ENCODE measurements around the gene SPINK9.

Gene SPINK9, protein sequence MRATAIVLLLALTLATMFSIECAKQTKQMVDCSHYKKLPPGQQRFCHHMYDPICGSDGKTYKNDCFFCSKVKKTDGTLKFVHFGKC

DNA sequence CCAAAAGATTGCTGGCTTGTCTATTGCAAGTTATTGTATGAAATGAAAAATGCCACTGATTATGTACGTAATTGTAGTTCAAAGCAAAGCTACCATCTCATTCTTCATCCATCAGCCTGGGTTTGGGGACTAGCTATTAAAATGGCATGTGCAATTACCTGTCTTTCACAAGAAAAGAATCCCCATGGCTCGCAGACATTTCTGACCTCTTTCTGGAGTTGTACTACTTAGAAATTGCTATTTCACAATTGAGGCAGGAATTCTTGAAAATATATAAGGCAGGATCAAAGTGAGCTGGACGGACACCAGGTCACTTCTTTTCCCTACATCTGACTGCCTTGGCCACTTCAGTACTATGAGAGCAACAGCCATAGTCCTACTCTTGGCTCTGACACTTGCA lies at the start of gene SPINK9:
SPINK9 (plus strand) TSS at position 301 of the 400 bp plus-strand sequence; CDS start at position 356, 55 bp downstream.
- no peak for DNase-seq

DNA sequence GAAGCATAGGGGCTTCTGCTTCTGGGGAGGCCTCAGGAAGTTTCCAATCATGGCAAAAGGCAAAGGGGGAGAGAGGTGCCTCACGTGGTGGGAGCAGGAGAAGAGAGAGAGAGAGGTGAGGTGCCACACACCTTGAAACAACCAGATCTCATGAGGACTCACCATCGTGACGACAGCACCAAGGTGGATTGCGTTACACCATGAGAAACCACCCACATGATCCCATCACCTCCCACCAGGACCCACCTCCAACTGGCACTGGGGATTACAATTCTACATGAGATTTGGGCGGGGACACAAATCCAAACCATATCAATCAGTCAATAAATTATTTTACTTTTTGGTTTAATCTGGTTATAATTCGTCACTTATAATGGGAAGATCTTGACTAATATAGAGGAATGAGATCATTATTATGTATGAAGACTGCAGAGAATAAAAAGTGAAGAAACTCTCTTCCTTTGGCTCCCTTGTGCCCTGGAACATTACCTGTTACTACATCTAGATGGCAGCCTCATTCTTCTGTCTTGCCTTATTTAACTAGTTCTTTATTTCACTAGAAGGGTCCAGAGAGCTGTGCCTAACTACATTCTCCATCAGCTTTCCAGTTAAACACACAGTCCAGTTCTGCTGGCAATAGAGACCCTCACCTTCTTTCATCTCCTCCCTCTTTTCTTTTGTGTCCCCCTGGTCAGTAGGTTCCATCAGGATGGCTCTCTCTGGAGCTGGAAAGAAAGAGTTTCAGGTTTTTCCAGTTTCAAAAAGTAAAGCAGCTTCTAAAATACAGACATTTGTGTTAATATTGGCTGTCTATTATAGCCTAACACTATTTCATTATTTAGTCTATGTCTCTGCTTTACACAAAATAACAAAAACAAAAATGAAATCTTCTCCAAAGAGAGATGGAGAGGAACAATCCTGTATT lies 44.8 kb upstream of the SPINK9 start:
- DNase-seq, result no peak

DNA sequence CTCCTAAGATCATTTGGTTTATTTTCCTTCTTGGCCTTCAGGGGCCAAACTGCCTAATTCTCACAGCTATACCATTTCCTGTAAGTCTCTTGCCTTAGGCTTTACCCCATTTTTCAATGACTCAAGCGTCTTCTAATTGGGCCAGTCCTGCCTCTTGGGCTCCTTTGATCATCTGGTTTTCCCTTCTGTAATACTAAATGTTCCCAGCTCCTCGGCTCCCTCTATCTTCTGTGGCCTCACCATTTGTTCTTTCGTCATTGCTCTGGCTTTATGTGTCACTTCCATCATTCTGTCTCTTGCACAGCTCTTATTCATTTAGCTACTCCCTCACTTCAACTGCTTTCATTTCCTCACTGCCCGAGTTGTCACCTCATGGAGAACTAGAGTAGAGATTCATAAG lies 37.6 kb upstream of the SPINK9 start:
- DNase-seq, result no peak

DNA sequence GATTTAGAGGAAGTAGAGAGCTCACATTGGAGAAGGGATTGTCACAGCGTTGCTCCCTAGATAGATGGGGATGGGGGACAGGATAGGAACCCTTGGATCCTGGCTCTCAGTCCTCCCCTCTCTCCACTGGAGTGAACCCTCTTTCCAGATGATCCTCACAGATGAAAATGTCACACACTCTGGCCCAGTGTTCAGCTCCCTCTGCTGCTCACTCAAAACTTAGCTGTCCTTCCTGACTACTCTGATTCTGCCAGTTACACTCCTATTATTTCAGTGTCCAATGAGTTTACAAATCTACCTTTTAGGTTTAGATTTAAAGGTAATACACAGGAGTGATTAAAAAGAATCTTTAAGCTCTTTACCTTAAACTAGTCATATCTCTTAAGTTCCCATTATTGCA lies 28.9 kb upstream of the SPINK9 start:
- no peak for DNase-seq

DNA sequence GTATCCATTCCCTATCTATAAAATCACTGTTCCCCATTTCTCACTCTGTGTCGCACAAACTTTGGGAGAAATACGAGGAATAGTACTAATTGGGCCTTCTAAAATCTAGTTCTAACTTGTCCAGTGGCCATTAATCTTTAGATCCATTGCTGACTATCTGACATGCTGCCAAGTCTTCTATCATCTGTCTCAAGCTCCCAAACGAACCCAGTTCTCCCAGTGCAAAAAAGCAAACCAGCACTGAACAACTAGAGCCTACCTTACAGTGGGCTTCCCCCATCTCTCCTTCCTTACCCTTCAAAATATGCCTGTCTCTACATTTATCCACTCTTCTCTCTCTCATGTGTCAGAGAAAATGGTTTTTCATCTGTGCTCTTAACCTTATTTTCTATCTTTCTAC lies 26.3 kb upstream of the SPINK9 start:
- no peak for DNase-seq

DNA sequence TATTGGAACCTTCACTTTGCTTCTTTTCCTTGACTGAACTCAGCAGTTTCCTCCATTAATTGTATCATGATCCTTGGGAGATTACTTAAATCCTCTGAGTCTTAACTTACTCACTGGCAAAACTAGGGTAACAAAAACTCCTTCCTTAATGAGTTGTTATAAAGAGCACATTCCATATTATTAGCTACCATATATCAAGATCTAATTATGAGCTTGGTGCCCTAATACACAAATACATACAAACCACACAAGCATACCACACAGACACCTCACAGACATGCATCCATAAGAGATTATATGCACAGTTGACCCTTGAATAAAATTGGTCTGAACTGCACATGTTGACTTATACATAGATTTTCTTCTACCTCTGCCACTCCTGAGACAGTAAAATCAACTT lies 25.6 kb upstream of the SPINK9 start:
- no peak for DNase-seq

DNA sequence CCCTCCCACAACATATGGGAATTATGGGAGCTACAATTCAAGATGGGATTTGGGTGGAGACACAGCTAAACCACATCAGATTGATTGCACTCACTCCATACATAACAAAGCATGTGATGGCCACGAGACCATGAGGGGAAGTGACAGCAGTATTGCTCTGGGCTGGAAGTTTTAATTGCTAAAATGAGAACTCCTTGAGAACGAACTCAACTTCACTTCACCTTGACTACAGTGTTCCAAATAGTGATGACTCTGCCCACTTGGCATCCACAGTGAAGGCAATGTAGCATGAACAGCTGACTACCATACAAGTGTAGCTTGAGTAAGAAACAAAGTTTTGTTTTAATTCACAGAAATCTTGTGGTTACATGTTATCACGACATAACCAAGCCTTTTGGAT lies 23.9 kb upstream of the SPINK9 start:
- no peak for DNase-seq

DNA sequence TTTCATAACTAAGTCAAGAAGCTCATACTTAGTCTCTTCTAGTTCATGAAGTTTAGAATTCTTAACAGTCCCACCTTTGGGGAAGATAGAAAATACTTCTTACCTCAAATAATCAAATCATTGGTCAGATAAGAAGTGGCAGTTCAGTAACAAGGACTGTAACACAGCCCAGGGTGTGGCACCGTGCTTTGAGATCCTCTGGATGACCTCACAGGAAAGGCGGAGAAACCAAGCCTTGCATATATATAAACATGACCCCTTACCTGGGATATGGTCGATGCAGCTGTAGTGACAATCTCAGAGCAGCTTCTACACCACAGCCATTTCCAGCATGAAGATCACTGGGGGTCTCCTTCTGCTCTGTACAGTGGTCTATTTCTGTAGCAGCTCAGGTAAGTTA lies 23.2 kb upstream of the SPINK9 start, which contains the start of gene SPINK7:
SPINK7 (plus strand) TSS at position 271 of the 400 bp plus-strand sequence; CDS start at position 332, 61 bp downstream.
- no peak for DNase-seq

DNA sequence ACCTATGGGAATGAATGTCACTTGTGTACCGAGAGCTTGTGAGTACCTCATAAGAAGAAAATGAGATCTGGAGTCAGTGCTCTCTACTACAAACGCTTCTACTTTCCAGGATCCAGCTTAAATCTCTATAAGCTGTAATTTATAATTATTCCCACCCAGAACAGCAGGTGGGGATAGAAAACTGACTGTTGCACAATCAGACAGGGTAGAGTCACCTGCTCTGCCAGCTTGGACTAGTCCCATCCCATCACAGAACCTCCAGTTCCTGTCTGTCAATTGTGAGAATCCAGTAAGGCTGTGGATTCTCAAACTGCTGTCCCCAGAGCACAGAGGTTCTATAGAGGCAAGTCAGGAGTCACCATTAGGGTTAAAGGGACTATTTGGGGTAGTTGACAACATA lies 21.2 kb upstream of the SPINK9 start:
- no peak for DNase-seq

DNA sequence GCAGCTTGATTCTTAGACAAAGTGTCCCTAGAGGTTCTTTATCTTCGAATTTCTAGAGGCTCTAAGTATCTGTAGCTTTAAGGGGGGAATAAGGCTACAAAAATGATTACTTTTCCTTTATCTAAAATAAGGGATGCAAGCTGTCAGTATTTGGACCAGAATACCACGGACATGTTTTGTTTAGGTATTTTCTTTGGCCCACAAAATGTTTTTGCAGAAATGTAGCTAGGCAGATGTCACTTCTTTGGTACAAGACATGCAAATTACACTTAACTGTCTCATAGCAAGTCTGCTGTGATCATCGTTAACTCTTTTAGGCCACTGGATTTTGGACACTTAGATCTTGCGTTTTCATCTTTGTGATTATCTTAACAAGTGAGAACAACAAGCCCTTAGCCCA lies 20.6 kb upstream of the SPINK9 start:
- DNase-seq, result no peak

DNA sequence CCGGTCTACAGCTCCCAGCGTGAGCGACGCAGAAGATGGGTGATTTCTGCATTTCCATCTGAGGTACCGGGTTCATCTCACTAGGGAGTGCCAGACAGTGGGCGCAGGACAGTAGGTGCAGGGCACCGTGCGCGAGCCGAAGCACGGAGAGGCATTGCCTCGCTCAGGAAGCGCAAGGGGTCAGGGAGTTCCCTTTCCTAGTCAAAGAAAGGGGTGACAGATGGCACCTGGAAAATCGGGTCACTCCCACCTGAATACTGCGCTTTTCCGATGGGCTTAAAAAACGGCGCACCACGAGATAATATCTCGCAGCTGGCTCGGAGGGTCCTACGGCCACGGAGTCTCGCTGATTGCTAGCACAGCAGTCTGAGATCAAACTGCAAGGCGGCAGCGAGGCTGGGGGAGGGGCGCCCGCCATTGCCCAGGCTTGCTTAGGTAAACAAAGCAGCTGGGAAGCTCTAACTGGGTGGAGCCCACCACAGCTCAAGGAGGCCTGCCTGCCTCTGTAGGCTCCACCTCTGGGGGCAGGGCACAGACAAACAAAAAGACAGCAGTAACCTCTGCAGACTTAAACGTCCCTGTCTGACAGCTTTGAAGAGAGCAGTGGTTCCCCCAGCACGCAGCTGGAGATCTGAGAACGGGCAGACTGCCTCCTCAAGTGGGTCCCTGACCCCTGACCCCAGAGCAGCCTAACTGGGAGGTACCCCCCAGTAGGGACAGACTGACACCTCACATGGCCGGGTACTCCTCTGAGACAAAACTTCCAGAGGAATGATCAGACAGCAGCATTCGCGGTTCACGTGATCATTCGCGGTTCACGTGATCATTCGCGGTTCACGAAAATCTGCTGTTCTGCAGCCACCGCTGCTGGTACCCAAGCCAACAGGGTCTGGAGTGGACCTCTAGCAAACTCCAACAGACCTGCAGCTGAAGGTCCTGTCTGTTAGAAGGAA lies 15.1 kb upstream of the SPINK9 start:
- DNase-seq, result peak in 1 of 2 experiments; percentile 11

DNA sequence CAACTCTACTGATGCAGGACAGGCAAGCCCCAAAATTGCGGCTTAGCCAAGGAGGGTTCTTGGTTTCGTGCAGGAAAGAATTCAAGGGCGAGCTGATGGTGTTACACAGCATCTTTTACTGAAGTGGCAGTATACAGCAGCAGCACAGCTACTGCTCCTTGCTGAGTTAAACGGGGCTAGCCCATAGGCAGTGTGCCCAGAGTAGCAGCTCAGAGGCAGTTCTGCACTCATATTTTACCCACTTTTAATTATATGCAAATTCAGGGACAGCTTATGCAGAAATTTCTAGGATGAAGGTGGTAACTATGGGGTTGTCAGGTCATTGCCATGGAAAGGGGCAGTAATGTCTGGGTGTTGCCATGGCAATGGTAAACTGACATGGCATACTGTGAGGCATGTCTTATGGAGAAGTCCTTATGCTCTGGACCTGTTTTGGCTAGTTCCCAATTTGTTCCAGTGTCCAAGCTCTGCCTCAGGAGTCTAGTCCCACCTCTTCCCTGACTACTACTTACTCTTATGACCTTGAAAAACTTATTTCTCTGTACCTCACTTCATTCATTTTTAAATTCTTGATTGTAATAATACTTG lies 2.0 kb upstream of the SPINK9 start:
- DNase-seq, result no peak

DNA sequence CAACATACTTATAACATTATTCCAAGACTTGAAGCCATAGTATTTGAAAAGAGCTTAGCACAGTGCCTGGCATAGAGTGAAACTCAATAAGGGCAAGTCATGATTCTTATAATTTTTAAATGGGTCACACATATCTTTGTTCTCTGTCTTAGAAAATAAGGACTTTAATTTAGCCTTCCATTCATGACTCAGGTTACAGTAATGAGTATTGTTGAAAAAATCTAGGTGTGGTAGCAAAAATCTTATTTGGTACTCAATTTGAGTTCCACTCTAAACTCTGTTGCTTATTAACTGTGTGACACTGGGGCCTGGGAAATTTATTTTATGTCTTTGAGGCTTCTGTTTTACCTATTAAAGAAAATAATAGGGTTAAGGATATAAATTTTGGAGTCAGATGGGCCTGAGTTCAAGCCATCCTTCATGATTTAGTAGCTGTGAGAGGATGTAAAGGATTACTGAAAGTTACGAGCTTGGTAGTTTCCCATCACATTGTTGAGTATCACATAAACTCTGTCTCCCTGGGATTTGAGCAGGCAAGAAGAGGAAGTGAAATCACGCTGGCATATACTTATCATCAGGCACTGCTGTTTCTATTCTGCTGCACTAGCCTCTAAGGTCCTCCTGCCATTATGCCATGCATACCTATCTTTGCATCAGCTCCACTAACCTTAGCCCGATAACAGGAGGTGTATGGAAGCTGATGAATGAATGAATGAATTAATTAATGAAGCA lies 1.5 kb downstream of the SPINK9 start:
- DNase-seq, result no peak

DNA sequence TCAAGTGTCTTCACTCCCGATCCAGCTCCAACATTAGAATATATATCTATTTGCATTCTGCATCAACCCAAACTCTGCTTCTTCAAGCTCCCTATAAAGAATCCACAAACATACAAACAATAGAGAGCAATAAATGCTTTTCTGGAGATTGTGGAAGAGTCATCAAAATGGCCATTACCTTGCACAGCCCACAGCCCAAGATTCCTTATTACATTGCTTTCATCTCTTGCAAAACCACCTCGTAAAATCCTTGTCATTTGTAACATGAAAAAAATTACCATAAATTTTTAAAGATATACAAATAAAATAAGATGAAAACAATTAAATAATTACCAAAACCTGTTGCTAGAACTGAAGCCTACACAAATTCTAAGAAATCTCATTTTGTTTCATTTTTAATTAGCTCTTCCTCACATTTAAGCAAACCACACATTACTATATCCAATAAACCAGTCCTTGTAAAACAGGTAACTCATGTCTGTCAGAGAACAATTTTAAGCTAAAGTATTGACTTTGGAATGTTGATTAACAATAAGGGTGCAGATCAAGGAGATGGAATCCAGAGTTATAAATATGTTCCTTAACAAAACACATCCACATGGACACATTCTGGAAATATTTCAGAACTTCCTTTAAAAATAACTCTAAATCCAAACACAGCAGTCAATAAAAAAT lies 7.1 kb downstream of the SPINK9 start:
- DNase-seq, result no peak

DNA sequence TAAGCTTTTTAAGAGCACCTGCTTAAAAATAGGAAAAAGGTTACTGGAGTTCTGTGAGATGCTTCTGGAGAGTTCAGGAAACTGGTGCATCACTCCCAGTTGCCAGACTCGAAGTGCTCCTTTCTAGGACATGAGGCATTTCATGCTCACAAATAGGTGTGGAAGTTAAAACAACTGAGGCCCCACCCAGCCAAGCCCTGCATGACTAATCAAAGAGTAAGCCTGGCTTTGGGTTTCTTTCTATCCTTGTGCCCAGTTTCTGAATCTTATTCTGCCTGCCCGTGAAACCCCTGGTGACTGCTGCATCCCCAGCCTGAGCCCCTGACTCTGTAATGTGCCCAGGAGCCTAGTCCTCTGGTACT lies 7.7 kb downstream of the SPINK9 start:
- no peak for DNase-seq

DNA sequence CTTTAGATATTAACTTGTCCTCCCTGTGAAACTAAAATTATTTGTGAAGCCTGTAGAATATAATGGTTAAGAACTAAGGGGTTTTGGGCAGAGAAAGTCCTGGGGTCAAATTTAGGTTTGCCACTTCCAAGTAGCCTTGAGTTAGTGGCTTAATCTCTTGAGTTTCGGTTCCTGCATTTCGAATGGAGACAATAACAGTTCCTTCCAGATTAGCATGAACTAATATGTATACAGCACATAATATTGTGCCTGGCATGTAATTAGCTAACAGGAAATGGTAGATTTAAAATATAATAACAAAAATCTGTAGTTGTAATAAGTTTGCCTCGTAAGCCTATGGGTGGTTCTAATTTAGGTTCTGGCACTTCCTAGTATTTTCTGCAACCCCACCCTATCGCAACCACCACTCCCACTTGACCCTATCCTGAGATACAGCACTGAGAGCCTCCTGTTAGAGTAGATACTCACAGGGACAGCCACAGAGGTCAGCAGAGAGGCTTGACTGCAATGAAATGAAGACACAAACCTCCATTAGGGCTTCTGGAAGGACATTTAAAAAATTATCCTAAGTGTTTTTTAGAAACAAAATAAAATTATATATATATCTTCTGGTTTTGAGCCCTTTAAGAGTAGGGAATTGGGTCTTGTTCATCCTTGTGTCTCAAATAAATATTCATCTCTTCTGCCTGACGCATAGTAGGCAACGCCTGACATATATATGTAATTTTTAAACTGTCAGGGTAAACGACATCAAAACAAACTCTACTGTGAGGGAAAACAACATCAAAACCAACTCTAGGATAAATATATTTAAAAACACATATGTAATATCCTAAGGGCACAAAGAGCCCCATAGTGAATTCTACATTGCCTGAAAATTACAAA lies 8.5 kb downstream of the SPINK9 start:
- no peak for DNase-seq

DNA sequence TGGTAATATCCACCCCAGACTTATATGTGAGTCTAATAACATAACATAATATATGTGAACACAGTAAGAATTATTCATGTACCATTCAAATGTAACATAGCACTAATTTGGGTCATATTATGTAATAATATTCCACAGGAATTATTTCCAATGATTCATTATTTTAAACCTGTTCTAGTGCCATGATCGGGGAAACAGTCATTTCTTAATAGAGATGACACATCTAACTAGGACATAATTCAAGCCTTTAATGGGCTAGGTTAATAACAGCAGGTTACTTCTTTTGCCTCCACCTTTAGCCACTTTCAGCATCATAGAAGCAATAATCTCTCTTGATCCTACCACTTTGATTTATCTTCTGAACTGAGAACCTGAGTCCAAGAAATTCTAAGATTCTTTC lies 12.3 kb downstream of the SPINK9 start:
- DNase-seq, result no peak

DNA sequence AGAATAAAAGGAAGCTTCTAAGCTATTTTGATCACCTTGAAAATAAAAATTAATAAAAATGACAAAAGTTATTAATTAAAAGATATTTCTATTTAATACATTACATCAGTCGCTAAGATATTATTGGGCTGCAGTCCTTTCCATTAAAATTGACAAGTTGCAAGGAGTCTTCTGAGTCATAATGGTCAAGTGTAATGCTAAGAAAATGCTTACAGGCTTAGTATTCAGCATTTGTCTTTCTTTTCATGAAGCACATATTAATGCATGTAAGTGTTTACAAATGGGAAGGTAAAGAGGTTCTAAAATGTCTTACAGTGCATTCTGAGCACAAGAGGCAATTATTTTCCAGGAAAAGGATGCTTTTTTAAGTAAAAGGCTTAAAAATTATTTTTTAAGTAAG lies 17.3 kb downstream of the SPINK9 start:
- no peak for DNase-seq

DNA sequence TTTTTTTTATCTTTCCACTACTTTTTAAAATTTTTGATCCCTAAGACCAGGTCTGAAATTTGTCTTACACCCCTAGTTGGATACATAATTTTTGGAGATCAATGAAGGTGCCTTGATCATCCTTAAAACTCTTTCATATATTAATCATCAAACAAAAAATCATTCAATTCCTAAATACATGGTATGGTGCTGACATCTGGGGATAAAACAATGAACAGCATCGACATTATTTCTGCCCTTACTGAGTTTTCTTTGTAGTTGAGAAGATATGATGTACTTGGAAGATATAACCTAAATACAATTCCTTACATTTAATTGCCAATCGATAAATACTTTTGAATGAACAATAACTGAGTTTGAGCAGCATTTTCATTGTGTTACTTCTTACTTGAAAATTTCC lies 18.3 kb downstream of the SPINK9 start:
- DNase-seq, result no peak

DNA sequence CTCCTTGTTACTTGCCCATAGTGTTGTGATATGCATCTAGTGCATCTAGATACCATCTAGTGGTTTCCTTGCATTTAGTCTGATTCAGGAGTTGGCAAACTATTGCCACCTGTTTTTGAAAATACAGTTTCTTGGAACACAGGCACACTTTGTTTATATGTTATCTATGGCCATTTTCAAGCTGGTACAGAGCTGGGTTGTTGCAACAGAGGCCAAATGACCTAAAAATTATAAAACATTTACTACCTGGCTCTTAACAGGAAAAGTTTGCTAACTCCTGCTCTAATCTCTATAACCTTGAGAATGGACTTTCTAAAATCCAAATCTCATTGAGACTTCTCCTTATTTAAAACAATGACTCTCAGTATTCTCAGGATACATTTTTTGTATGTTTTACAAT lies 29.0 kb downstream of the SPINK9 start:
- DNase-seq, result no peak

DNA sequence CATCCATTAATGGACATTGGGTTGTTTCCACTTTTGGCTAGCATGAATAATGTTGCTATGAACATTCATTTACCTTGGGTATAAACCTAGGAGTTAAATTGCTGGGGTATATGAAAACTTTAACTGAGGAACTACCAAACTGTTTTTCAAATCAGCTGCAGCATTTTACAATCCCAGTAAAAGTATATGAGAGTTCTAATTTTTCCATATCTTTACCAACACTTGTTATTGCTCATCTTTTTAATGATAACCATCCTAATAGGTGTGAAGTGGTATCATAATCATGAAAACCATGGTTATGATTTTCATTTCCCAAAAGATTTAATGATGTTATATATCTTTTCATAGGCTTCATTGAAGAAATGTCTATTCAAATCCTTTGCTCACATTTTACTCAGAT lies 32.9 kb downstream of the SPINK9 start:
- DNase-seq, result no peak
